Stimulated activated CD4-positive, alpha-beta T cell treated with anti-CD3 and anti-CD28 coated beads, Interleukin-2, amount 100 ng/mL, for 48 hours (primary cell): Measurements from ENCODE around the gene TMEM140.
"Not testable (repeated sequence)": the region's sequence is repeated elsewhere in the genome, so short reads cannot be mapped to it uniquely, and the experiment has no call there.

ENCODE experiments used
- DNase-seq, 2 donors: peaks; one replicate each; pipeline ENCODE4 v3.0.0-alpha.2; 2020

The TMEM140 gene

GRCh38 chr7:135197343-135197742, 49.5 kb downstream of the TMEM140 start:
- no peak for DNase-seq

GRCh38 chr7:135197906-135198655, 50.2 kb downstream of the TMEM140 start:
- DNase-seq, result no peak

GRCh38 chr7:135199439-135199838, 51.6 kb downstream of the TMEM140 start:
- DNase-seq, result no peak

GRCh38 chr7:135200821-135201331, 53.0 kb downstream of the TMEM140 start:
- no peak for DNase-seq

- DNase-seq, result no peak
Observed at GRCh38 chr7:135201350-135201749, 53.5 kb downstream of the TMEM140 start.

- DNase-seq, result no peak
Observed at GRCh38 chr7:135204341-135204749, 56.5 kb downstream of the TMEM140 start.

GRCh38 chr7:135204876-135205275, 57.0 kb downstream of the TMEM140 start:
- DNase-seq, result no peak

- DNase-seq, result no peak
Observed at GRCh38 chr7:135205850-135206249, 58.0 kb downstream of the TMEM140 start.

GRCh38 chr7:135206941-135207391, 59.1 kb downstream of the TMEM140 start:
- DNase-seq, result no peak

- no peak for DNase-seq
Observed at GRCh38 chr7:135207406-135208101, 59.7 kb downstream of the TMEM140 start.

- DNase-seq, result no peak
Observed at GRCh38 chr7:135208102-135208793, 60.4 kb downstream of the TMEM140 start.

- DNase-seq, result no peak
Observed at GRCh38 chr7:135209225-135209834, 61.5 kb downstream of the TMEM140 start.

- DNase-seq, result peak in 1 of 2 donors; percentile 12
Observed at GRCh38 chr7:135210888-135211178, 63.0 kb downstream of the TMEM140 start.

- DNase-seq, result peak; percentile 97 to 98
Observed at GRCh38 chr7:135211179-135211945, 63.5 kb downstream of the TMEM140 start, which contains the start of gene WDR91. TSS of gene WDR91 (minus strand) at chr7:135211526. CDS start at chr7:135211502, 24 bp downstream.

- DNase-seq, result not testable (repeated sequence)
Observed at GRCh38 chr7:135211946-135212685, 64.2 kb downstream of the TMEM140 start.

- no peak for DNase-seq
Observed at GRCh38 chr7:135213831-135214230, 66.0 kb downstream of the TMEM140 start.

GRCh38 chr7:135215180-135215579, 67.3 kb downstream of the TMEM140 start:
- DNase-seq, result no peak

GRCh38 chr7:135215698-135216097, 67.8 kb downstream of the TMEM140 start:
- DNase-seq, result no peak
